IMR-90 (cell line): ENCODE measurements around the gene TOMM20L. TPM values are rescaled to one million over a fixed set of nuclear protein-coding genes. Genes with fewer than 3 reads are reported as not detected.

Experiments used
- ATAC-seq: fragments of 200-7000 bp; cut with Tn5 transposase; 2 replicates; pipeline ENCODE4 v1.9.1; 2020; ENCODE audit warnings: low read depth, mild to moderate bottlenecking, moderate library complexity
- BruUV-seq: library from RNA; stranded (reverse); fragments of 400-500 nt; replicated peaks from 2 replicates; lab custom pipeline; 2021; lab: Mats Ljungman, UMichigan
- CTCF ChIA-PET: fragments of 300-600 bp; formaldehyde crosslinking; extraction: SDS; loops from one replicate; lab custom pipeline; 2021; ENCODE audit warnings: antibody characterized with exemption; lab: Yijun Ruan, JAX
- POLR2A ChIA-PET: fragments of 300-600 bp; sonication (Branson Sonifier 250); formaldehyde crosslinking; loops from one replicate; lab custom pipeline; 2022; ENCODE audit warnings: antibody characterized with exemption; ENCODE audit not compliant: unreplicated experiment; lab: Charles Lee
- DNase-seq: peaks from one replicate; pipeline ENCODE4 v3.0.0; 2013
- H2AFZ ChIP-seq: replicated peaks from 2 replicates; pipeline ENCODE3; 2013; ENCODE audit warnings: low read length, mild to moderate bottlenecking; ENCODE audit not compliant: poor library complexity
- H2AK5ac ChIP-seq: 2 replicates; pipeline ENCODE4 v1.6.1; 2013; ENCODE audit warnings: low read depth, low read length, inconsistent platforms
- H2AK9ac ChIP-seq: replicated peaks from 2 replicates; pipeline ENCODE3; 2013; ENCODE audit warnings: mild to moderate bottlenecking, low read depth, low read length, moderate library complexity; ENCODE audit not compliant: poor library complexity
- H2BK120ac ChIP-seq: 2 replicates; pipeline ENCODE4 v1.6.1; 2013; ENCODE audit warnings: low read depth, low read length, inconsistent platforms
- H2BK15ac ChIP-seq: 3 replicates; pipeline ENCODE4 v1.6.1; 2013; ENCODE audit warnings: low read depth, low read length, inconsistent platforms
- H2BK20ac ChIP-seq: 2 replicates; pipeline ENCODE4 v1.6.1; 2013; ENCODE audit warnings: low read depth, mild to moderate bottlenecking, inconsistent platforms, low read length, moderate library complexity
- H2BK5ac ChIP-seq: 2 replicates; pipeline ENCODE4 v1.6.1; 2013; ENCODE audit warnings: mild to moderate bottlenecking, low read depth, low read length, inconsistent platforms; ENCODE audit not compliant: poor library complexity, severe bottlenecking
- H3K14ac ChIP-seq: replicated peaks from 2 replicates; pipeline ENCODE4 v1.6.1; 2013; ENCODE audit warnings: low read depth, low read length, inconsistent platforms
- H3K18ac ChIP-seq: 2 replicates; pipeline ENCODE4 v1.6.1; 2013; ENCODE audit warnings: low read depth, low read length, control low read depth
- H3K23ac ChIP-seq: 2 replicates; pipeline ENCODE4 v1.6.1; 2013; ENCODE audit warnings: low read depth, low read length, inconsistent platforms
- H3K27ac ChIP-seq: 2 replicates; pipeline ENCODE4 v1.5.1; 2013; ENCODE audit warnings: mild to moderate bottlenecking, control low read depth, low read length; ENCODE audit not compliant: insufficient read depth
- H3K27me3 ChIP-seq: 2 replicates; pipeline ENCODE4 v1.6.1; 2013; ENCODE audit warnings: low read length; ENCODE audit not compliant: control insufficient read depth, insufficient read depth
- H3K36me3 ChIP-seq: 2 replicates; pipeline ENCODE4 v1.6.1; 2013; ENCODE audit warnings: low read length, mixed read lengths; ENCODE audit not compliant: control insufficient read depth, insufficient read depth
- H3K4ac ChIP-seq: 2 replicates; pipeline ENCODE4 v1.6.1; 2013; ENCODE audit warnings: low read depth, low read length, inconsistent platforms
- H3K4me1 ChIP-seq: 2 replicates; pipeline ENCODE4 v1.6.1; 2013; ENCODE audit warnings: low read length, mixed read lengths; ENCODE audit not compliant: control insufficient read depth, insufficient read depth
- H3K4me2 ChIP-seq: 2 replicates; pipeline ENCODE4 v1.6.1; 2013; ENCODE audit warnings: low read depth, mild to moderate bottlenecking, control low read depth, low read length, moderate library complexity
- H3K4me3 ChIP-seq: 2 replicates; pipeline ENCODE4 v1.5.1; 2013; ENCODE audit warnings: low read depth, mild to moderate bottlenecking, control low read depth, low read length, moderate library complexity; ENCODE audit not compliant: insufficient read depth
- H3K56ac ChIP-seq: 2 replicates; pipeline ENCODE4 v1.6.1; 2013; ENCODE audit warnings: low read length, inconsistent platforms; ENCODE audit not compliant: insufficient read depth; ENCODE audit errors: extremely low read depth
- H3K79me1 ChIP-seq, 2 experiments: 2 replicates each; pipeline ENCODE4 v1.6.1; 2013; ENCODE audit warnings: low read length in 2 of 2, inconsistent platforms in 1 of 2, low read depth in 1 of 2
- H3K9ac ChIP-seq: 2 replicates; pipeline ENCODE4 v1.6.1; 2013; ENCODE audit warnings: low read depth, low read length, control low read depth
- H3K9me1 ChIP-seq: 2 replicates; pipeline ENCODE4 v1.6.1; 2013; ENCODE audit warnings: low read length, inconsistent platforms; ENCODE audit not compliant: insufficient read depth
- H3K9me3 ChIP-seq: 2 replicates; pipeline ENCODE4 v1.6.1; 2013; ENCODE audit warnings: low read length; ENCODE audit not compliant: control insufficient read depth, insufficient read depth
- H4K20me1 ChIP-seq: 2 replicates; pipeline ENCODE4 v1.6.1; 2013; ENCODE audit warnings: low read length, inconsistent platforms; ENCODE audit not compliant: insufficient read depth
- H4K5ac ChIP-seq: 2 replicates; pipeline ENCODE4 v1.6.1; 2013; ENCODE audit warnings: mild to moderate bottlenecking, low read depth, low read length, control low read depth
- H4K8ac ChIP-seq, 2 experiments: 2 replicates each; pipeline ENCODE4 v1.6.1; 2013; ENCODE audit warnings: low read depth in 2 of 2, low read length in 2 of 2, control low read depth in 1 of 2, inconsistent platforms in 1 of 2
- H4K91ac ChIP-seq: 2 replicates; pipeline ENCODE4 v1.6.1; 2013; ENCODE audit warnings: low read depth, low read length, inconsistent platforms; ENCODE audit not compliant: insufficient read depth
- BHLHE40 ChIP-seq: fragments of 150-350 bp; IDR thresholded peaks from 2 replicates; pipeline ENCODE4 v1.6.1; 2016; ENCODE audit warnings: mild to moderate bottlenecking, low read depth, low read length
- CEBPB ChIP-seq: IDR thresholded peaks from 2 replicates; pipeline ENCODE4 v1.6.1; 2012; ENCODE audit warnings: low read depth, low read length, improper control_type of control experiment
- CTCF ChIP-seq: conservative IDR thresholded peaks from 2 replicates; pipeline ENCODE4 v1.5.1; 2012; ENCODE audit warnings: mild to moderate bottlenecking, low read depth, low read length, improper control_type of control experiment
- ELK1 ChIP-seq: fragments of 150-350 bp; IDR thresholded peaks from 2 replicates; pipeline ENCODE4 v1.6.1; 2016; ENCODE audit warnings: low read depth, mild to moderate bottlenecking, low read length, moderate library complexity, borderline replicate concordance
- FOS ChIP-seq: fragments of 150-350 bp; IDR thresholded peaks from 2 replicates; pipeline ENCODE4 v1.6.1; 2016; ENCODE audit warnings: low read depth, low read length
- MAFK ChIP-seq: IDR thresholded peaks from 2 replicates; pipeline ENCODE4 v1.6.1; 2012; ENCODE audit warnings: low read depth, low read length, improper control_type of control experiment
- MAZ ChIP-seq: IDR thresholded peaks from 2 replicates; pipeline ENCODE4 v1.6.1; 2012; ENCODE audit warnings: low read depth, mild to moderate bottlenecking, low read length, improper control_type of control experiment, moderate library complexity, borderline replicate concordance
- MXI1 ChIP-seq: IDR thresholded peaks from 2 replicates; pipeline ENCODE4 v1.6.1; 2012; ENCODE audit warnings: low read depth, mild to moderate bottlenecking, low read length, moderate library complexity, borderline replicate concordance
- RAD21 ChIP-seq: IDR thresholded peaks from 2 replicates; pipeline ENCODE4 v1.6.1; 2012; ENCODE audit warnings: low read length, improper control_type of control experiment
- RCOR1 ChIP-seq: IDR thresholded peaks from 2 replicates; pipeline ENCODE4 v1.6.1; 2012; ENCODE audit warnings: mild to moderate bottlenecking, low read length, improper control_type of control experiment; ENCODE audit not compliant: insufficient replicate concordance
- RFX5 ChIP-seq: IDR thresholded peaks from 2 replicates; pipeline ENCODE4 v1.8.0; 2012; ENCODE audit warnings: low read depth, mild to moderate bottlenecking, low read length, moderate library complexity
- SMC3 ChIP-seq: fragments of 150-350 bp; IDR thresholded peaks from 2 replicates; pipeline ENCODE4 v1.6.1; 2016; ENCODE audit warnings: low read depth, mild to moderate bottlenecking, antibody characterized with exemption, low read length, moderate library complexity
- USF2 ChIP-seq: fragments of 150-350 bp; IDR thresholded peaks from 2 replicates; pipeline ENCODE4 v1.6.1; 2017; ENCODE audit warnings: mild to moderate bottlenecking, antibody characterized with exemption, low read length, low read depth
- WGBS, 2 experiments: methylation state at CpG; one replicate each; pipeline versions ENCODE4 v1.1.5 to v1.1.7; 2013; ENCODE audit warnings: missing lambda C conversion rate in 2 of 2; ENCODE audit not compliant: insufficient read length in 1 of 2; ENCODE audit errors: extremely low coverage in 2 of 2; 5-methylcytosine and 5-hydroxymethylcytosine counted together
- dilution Hi-C: fragments of 300-500 bp; cut with HindIII; formaldehyde crosslinking; loops from one replicate; pipeline ENCODE4 v1.14.3; 2018; ENCODE audit warnings: low sequenced_read_pairs; ENCODE audit not compliant: unreplicated experiment
- in situ Hi-C: fragments of 300-500 bp; cut with MboI; formaldehyde crosslinking; loops from 3 replicates; pipeline ENCODE4 v1.14.3; 2019; ENCODE audit warnings: low sequenced_read_pairs, inconsistent platforms, mixed read lengths
- intact Hi-C: fragments of 100-400 bp; cut with micrococcal nuclease; formaldehyde crosslinking; loops from 2 replicates; pipeline ENCODE4 v1.10.0; 2022
- polyA plus RNA-seq, 3 experiments: library from polyadenylated mRNA; depleted of rRNA; stranded (reverse); fragments of >200 nt; gene quantifications; 2 replicates each; pipeline ENCODE4 v1.2.3, GENCODE V29; 2012; ENCODE audit warnings: low replicate concordance in 1 of 3
- total RNA-seq: library from RNA; depleted of rRNA; stranded (reverse); fragments of >200 nt; gene quantifications from 2 replicates; pipeline ENCODE4 v1.2.3, GENCODE V29; 2012

TOMM20L gene
- total and polyA plus RNA-seq, 2 of the 4 experiments (the other 2 are of a cell fraction): not detected

GRCh38 chr14:58439476-58439875 lies 43.7 kb downstream of the TOMM20L start:
- ATAC-seq (no peak), DNase-seq (no peak)
- dilution Hi-C loops: no loop called here
- Histone ChIP-seq H3K9me3 (no peaks in the 10 kb centered on the region), H3K18ac (no peak overlapping the region), H3K4me3 (no peak overlapping the region), H3K27ac (no peak overlapping the region), H4K20me1 (no peaks in the 10 kb centered on the region), H2AK5ac (no peak overlapping the region), H3K9me1 (no peaks in the 10 kb centered on the region), H3K23ac (no peak overlapping the region), H4K5ac (no peak overlapping the region), H2BK5ac (no peak overlapping the region), H3K4me1 (no peaks in the 10 kb centered on the region), H3K36me3 (peaks cover 14% of the 10 kb centered on the region), H3K9ac (no peak overlapping the region), H3K79me1 (peaks cover 6 to 9% of the 10 kb centered on the region in 2 experiments; a peak in 1 of 4 replicates), H2BK120ac (no peak overlapping the region), H3K14ac (no peak overlapping the region), H3K56ac (no peak overlapping the region), H2AK9ac (no peak overlapping the region), H3K27me3 (no peaks in the 10 kb centered on the region), H2AFZ (no peak overlapping the region), H4K91ac (no peak overlapping the region), H2BK15ac (no peak overlapping the region), H3K4ac (no peak overlapping the region), H2BK20ac (no peak overlapping the region), H4K8ac (no peak overlapping the region), H3K4me2 (no peak overlapping the region)
- POLR2A ChIA-PET: interaction anchor here (0.8 kb wide), 1 partner anchor 318 kb away, joined by 3 read pairs; no protein-coding TSS in a partner anchor
- in situ Hi-C loops: no loop called here
- CTCF ChIA-PET: no interaction called here
- no CpG with 5 or more reads among the region's 5 CpGs for WGBS, 2 experiments
- intact Hi-C loops: no loop called here
- no TSS peak for BruUV-seq
- TF ChIP-seq RCOR1 (no peak), CTCF (no peak), MAFK (no peak), MXI1 (no peak), CEBPB (no peak), RAD21 (no peak), MAZ (no peak), SMC3 (no peak), RFX5 (no peak), FOS (no peak), BHLHE40 (no peak), ELK1 (no peak), USF2 (no peak)
